B cell (primary cell): ENCODE measurements around the gene FSTL5. TPM values are rescaled to one million over a fixed set of nuclear protein-coding genes. Genes with fewer than 3 reads are reported as not detected.

ENCODE experiments used
- ATAC-seq: fragments of 200-7000 bp; cut with Tn5 transposase; one replicate; pipeline ENCODE4 v1.10.0; 2021; ENCODE audit warnings: low read depth, mild to moderate bottlenecking, moderate number of reproducible peaks, moderate library complexity
- CTCF ChIA-PET: fragments of 350-600 bp; sonication (Branson Sonifier 250); formaldehyde crosslinking; loops from one replicate; lab custom pipeline; 2021; ENCODE audit warnings: antibody characterized with exemption, inconsistent platforms; lab: Charles Lee
- POLR2A ChIA-PET: fragments of 350-600 bp; sonication (Branson Sonifier 250); formaldehyde crosslinking; loops from one replicate; lab custom pipeline; 2021; ENCODE audit warnings: antibody characterized with exemption; lab: Charles Lee
- DNase-seq: peaks from one replicate; pipeline ENCODE4 v3.0.0; 2013
- H2AFZ ChIP-seq: 2 replicates; pipeline ENCODE4 v1.6.1; 2012; ENCODE audit warnings: mild to moderate bottlenecking, low read depth, low read length; ENCODE audit not compliant: insufficient read depth, poor library complexity, severe bottlenecking
- H3K27ac ChIP-seq, 2 donors: 1 replicate in 1 of 2; 2 replicates in 1 of 2; pipeline ENCODE4 v1.5.1; 2012 to 2013; ENCODE audit warnings: low read length in 2 of 2, mild to moderate bottlenecking in 2 of 2, moderate library complexity in 1 of 2
- H3K27me3 ChIP-seq, 4 experiments: fragments of 200-600 bp in 1 of 4; sonication (generic) in 1 of 4; replicated peaks in 1 of 4; 1 replicate in 2 of 4; 2 replicates in 2 of 4; pipeline versions ENCODE4 v1.6.1 to v1.7.0; 2013 to 2016; ENCODE audit warnings: low read length in 3 of 4, mild to moderate bottlenecking in 2 of 4, mixed read lengths in 1 of 4, moderate library complexity in 1 of 4; ENCODE audit not compliant: insufficient read depth in 4 of 4, control insufficient read depth in 3 of 4; ENCODE audit errors: control extremely low read depth in 1 of 4
- H3K36me3 ChIP-seq, 2 experiments: replicated peaks in 1 of 2; 1 replicate in 1 of 2; 2 replicates in 1 of 2; pipeline versions ENCODE4 v1.6.1 to v1.7.1; 2013; ENCODE audit warnings: low read length in 1 of 2; ENCODE audit not compliant: insufficient read depth in 2 of 2, control insufficient read depth in 1 of 2; ENCODE audit errors: control extremely low read depth in 1 of 2, extremely low read depth in 1 of 2
- H3K4me1 ChIP-seq, 2 donors: fragments of 200-600 bp in 1 of 2; sonication (generic) in 1 of 2; 1 replicate in 1 of 2; 2 replicates in 1 of 2; pipeline versions ENCODE4 v1.5.1 to v1.6.1; 2013 to 2017; ENCODE audit warnings: low read length in 2 of 2; ENCODE audit not compliant: control insufficient read depth in 2 of 2, insufficient read depth in 2 of 2
- H3K4me2 ChIP-seq: replicated peaks from 2 replicates; pipeline ENCODE3; 2012; ENCODE audit warnings: mild to moderate bottlenecking, low read depth, low read length; ENCODE audit not compliant: poor library complexity, severe bottlenecking
- H3K4me3 ChIP-seq, 5 experiments: fragments of 200-600 bp in 1 of 5; sonication (generic) in 1 of 5; 1 replicate in 3 of 5; 2 replicates in 2 of 5; pipeline versions ENCODE4 v1.5.1 to v1.7.0; 2011 to 2016; ENCODE audit warnings: low read length in 4 of 5, mild to moderate bottlenecking in 4 of 5, low read depth in 2 of 5, control low read depth in 1 of 5, moderate library complexity in 1 of 5; ENCODE audit not compliant: insufficient read depth in 1 of 5; ENCODE audit errors: control extremely low read depth in 1 of 5, extremely low read depth in 1 of 5
- H3K79me2 ChIP-seq: fragments of 200-600 bp; sonication (generic); one replicate; pipeline ENCODE4 v1.6.0; 2016; ENCODE audit warnings: low read length; ENCODE audit not compliant: control insufficient read depth, insufficient read depth
- H3K9ac ChIP-seq: fragments of 200-600 bp; sonication (generic); 2 replicates; pipeline ENCODE4 v1.6.1; 2017; ENCODE audit warnings: mild to moderate bottlenecking, low read length, moderate library complexity
- H3K9me3 ChIP-seq, 3 donors: one replicate each; pipeline versions ENCODE4 v1.6.1 to v1.7.1; 2013; ENCODE audit warnings: low read length in 2 of 3; ENCODE audit not compliant: control insufficient read depth in 2 of 3, insufficient read depth in 1 of 3; ENCODE audit errors: control extremely low read depth in 1 of 3
- H4K20me1 ChIP-seq: 2 replicates; pipeline ENCODE4 v1.6.0; 2012; ENCODE audit warnings: mild to moderate bottlenecking, low read length; ENCODE audit not compliant: insufficient read depth, control insufficient read depth, poor library complexity, severe bottlenecking
- H3K27ac Mint-ChIP-seq: one replicate; pipeline ENCODE4 v1.8.0; 2021; ENCODE audit warnings: mixed read lengths
- H3K27me3 Mint-ChIP-seq: one replicate; pipeline ENCODE4 v1.8.0; 2021; ENCODE audit warnings: mixed read lengths
- H3K4me1 Mint-ChIP-seq: one replicate; pipeline ENCODE4 v1.8.0; 2021; ENCODE audit warnings: mixed read lengths
- H3K4me3 Mint-ChIP-seq: one replicate; pipeline ENCODE4 v1.8.0; 2021; ENCODE audit warnings: mixed read lengths
- H3K9me3 Mint-ChIP-seq: one replicate; pipeline ENCODE4 v1.8.0; 2022; ENCODE audit warnings: mixed read lengths; ENCODE audit not compliant: insufficient read depth
- CTCF ChIP-seq: fragments of 200-600 bp; IDR thresholded peaks from one replicate; pipeline ENCODE4 v1.8.0; 2022; ENCODE audit warnings: antibody characterized with exemption, mild to moderate bottlenecking
- EZH2 ChIP-seq: IDR thresholded peaks from 2 replicates; pipeline ENCODE4 v1.6.1; 2012; ENCODE audit warnings: borderline replicate concordance, low read depth, mild to moderate bottlenecking, moderate library complexity, low read length; ENCODE audit not compliant: insufficient read depth, poor library complexity, severe bottlenecking
- WGBS: methylation state at CpG from one replicate; pipeline ENCODE4 v1.1.5; 2013; ENCODE audit warnings: missing lambda C conversion rate; ENCODE audit not compliant: insufficient coverage; 5-methylcytosine and 5-hydroxymethylcytosine counted together
- intact Hi-C: fragments of 100-400 bp; cut with micrococcal nuclease; formaldehyde crosslinking; loops from one replicate; pipeline ENCODE4 v1.10.0; 2022
- polyA plus RNA-seq: library from polyadenylated mRNA; depleted of rRNA; stranded (reverse); fragments of >200 nt; gene quantifications from 2 replicates; pipeline ENCODE4 v1.2.3, GENCODE V29; 2012
- total RNA-seq, 2 donors: library from RNA; stranded (reverse); fragments of 120-200 nt in 1 of 2; gene quantifications; 1 replicate in 1 of 2; 2 replicates in 1 of 2; pipeline versions ENCODE4 v1.2.3 to v1.2.4, GENCODE V29; 2013 to 2022

FSTL5 gene
- total and polyA plus RNA-seq, 2 donors (not counting 1 experiment from before 2014, with no cell fraction given): not detected

- Histone ChIP-seq H3K4me3 (no peak overlapping the region), H2AFZ (no peak overlapping the region), H3K4me1 (no peaks in the 10 kb centered on the region), H3K9me3 (no peaks in the 10 kb centered on the region), H3K27ac (no peak overlapping the region), H3K9ac (no peak overlapping the region), H4K20me1 (no peaks in the 10 kb centered on the region), H3K4me2 (no peak overlapping the region), H3K79me2 (no peaks in the 10 kb centered on the region), H3K27me3 (no peaks in the 10 kb centered on the region), H3K36me3 (no peaks in the 10 kb centered on the region)
- ChIA-PET POLR2A (no interaction called here), CTCF (no interaction called here)
- intact Hi-C loops: no loop called here
- TF ChIP-seq EZH2 (no peak), CTCF (no peak)
- Mint-ChIP-seq H3K9me3 (peaks cover 5% of the 10 kb centered on the region), H3K27ac (no peak overlapping the region), H3K4me1 (no peaks in the 10 kb centered on the region), H3K27me3 (no peaks in the 10 kb centered on the region), H3K4me3 (no peak overlapping the region)
- WGBS: no CpG with 5 or more reads among the region's 1 CpG
- no peak for DNase-seq
- no peak for ATAC-seq
Measured at GRCh38 chr4:161717084-161717483, 446.7 kb downstream of the FSTL5 start.

GRCh38 chr4:161714931-161715330 lies 448.9 kb downstream of the FSTL5 start:
- no CpG with 5 or more reads among the region's 1 CpG for WGBS
- no peaks in the 10 kb centered on the region for H3K4me1 Mint-ChIP-seq

More at GRCh38 chr4:161714931-161715330, 448.9 kb downstream of the FSTL5 start:
- POLR2A ChIA-PET: no interaction called here
- Histone ChIP-seq H3K36me3 (no peaks in the 10 kb centered on the region), H3K27me3 (no peaks in the 10 kb centered on the region), H3K9ac (no peak overlapping the region), H3K79me2 (no peaks in the 10 kb centered on the region), H4K20me1 (no peaks in the 10 kb centered on the region), H3K27ac (no peak overlapping the region), H2AFZ (no peak overlapping the region), H3K4me1 (no peaks in the 10 kb centered on the region), H3K4me3 (no peak overlapping the region), H3K4me2 (no peak overlapping the region), H3K9me3 (no peaks in the 10 kb centered on the region)
- intact Hi-C loops: no loop called here
- H3K4me3 Mint-ChIP-seq: no peak overlapping the region
- DNase-seq (no peak), ATAC-seq (no peak)
- H3K27ac Mint-ChIP-seq: no peak overlapping the region
- TF ChIP-seq CTCF: no peak
- TF ChIP-seq EZH2: no peak
- peaks cover 2% of the 10 kb centered on the region for H3K9me3 Mint-ChIP-seq
- no peaks in the 10 kb centered on the region for H3K27me3 Mint-ChIP-seq
- CTCF ChIA-PET: no interaction called here
